ELF-1 (cell line): ENCODE results near the gene PRSS3.
A peak's percentile ranks its signal among the peaks of the same experiment; 100 is the strongest.
"Not testable (repeated sequence)": the region's sequence is repeated elsewhere in the genome, so short reads cannot be mapped to it uniquely, and the experiment has no call there.

Experiments used
- DNase-seq: peaks from one replicate; pipeline ENCODE4 v3.0.0-alpha.2; 2016; ENCODE audit warnings: low read depth, low spot score

Gene PRSS3

DNA sequence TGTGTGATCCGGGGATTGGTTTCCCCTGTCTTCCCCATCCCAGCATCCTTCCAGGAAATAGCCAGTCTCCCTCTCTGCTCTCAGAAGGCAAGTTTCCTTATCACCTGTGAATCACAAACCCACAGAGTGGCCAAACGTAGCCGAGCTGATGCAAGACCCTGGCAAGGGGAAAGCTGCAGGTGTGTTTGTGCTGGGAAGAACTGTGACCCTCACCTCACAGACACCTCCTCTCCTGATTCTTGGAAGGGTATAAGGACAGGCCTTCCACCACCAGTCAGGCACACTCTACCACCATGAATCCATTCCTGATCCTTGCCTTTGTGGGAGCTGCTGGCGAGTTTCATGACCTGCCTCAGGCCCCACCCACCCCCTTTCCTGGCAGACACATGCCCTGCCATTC lies at the start of gene PRSS3:
Gene PRSS3 (plus strand): TSS at position 281 of the 400 bp plus-strand sequence. CDS start 13 bp downstream, at position 294.
- no peak for DNase-seq

DNA sequence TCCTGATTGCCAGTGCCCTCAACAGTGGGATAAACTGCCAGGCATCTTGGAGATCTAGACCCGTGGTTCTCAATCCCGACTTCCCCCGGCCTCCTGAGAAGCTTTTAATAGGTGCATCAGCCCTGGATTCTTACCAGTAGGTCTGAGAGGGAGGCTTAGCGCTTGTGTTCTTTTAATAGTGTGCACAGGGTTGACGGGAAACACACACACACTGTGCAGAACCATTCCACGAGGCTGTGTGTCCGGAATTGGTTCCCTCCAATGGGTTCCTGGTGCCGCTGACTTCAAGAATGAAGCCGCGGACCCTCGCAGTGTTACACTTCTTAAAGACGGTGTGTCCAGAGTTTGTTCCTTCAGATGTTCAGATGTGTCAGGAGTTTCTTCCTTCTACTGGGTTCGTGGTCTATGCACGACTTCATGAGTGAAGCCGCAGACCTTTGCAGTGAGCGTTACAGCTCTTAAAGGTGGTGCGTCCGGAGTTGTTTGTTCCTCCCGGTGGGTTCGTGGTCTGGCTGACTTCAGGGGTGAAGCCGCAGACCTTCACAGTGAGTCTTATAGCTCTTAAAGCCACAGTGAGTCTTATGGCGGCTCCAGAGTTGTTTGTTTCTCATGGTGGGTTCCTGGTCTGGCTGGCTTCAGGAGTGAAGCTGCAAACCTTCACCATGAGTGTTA lies 46.6 kb upstream of the PRSS3 start:
- no peak for DNase-seq

DNA sequence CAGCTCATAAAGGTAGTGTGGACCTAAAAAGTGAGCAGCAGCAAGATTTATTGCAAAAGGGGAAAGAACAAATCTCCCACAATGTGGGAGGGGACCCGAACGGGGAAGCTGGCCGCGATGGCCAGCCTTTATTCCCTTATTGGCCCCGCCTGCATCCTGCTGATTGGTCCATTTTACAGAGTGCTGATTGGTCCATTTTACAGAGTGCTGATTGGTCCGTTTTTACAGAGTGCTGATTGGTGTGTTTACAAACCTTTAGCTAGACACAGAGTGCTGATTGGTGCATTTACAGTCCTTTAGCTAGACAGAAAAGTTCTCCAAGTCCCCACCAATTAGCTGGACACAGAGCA lies 46.1 kb upstream of the PRSS3 start:
- not testable (repeated sequence) for DNase-seq

DNA sequence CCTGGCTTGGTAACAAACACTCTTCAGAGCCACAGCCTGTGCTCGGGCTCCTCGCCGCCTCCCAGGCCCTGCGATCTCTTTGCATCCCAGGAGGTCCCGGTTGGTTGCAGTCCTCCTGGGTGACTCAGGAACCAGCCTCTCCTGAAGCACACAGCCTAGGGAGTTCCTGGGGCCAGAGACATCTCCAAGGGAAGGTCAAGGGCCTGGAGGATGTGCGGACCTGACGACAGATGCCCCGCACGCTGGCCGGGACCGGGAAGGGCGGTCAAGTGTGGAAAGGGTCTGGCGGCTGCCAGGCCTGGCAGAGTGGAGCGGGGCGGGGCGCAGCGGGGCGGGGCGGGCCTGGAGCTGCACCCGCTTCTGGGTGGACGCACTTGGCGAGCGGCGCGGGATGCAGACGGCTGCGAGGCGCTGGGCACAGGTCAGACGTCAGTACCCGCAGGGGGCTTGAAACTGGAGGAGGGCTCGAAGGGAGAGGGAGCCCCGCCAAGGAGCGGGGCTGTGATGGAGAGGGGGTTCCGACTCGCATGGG lies 45.0 kb upstream of the PRSS3 start:
- DNase-seq = no peak

DNA sequence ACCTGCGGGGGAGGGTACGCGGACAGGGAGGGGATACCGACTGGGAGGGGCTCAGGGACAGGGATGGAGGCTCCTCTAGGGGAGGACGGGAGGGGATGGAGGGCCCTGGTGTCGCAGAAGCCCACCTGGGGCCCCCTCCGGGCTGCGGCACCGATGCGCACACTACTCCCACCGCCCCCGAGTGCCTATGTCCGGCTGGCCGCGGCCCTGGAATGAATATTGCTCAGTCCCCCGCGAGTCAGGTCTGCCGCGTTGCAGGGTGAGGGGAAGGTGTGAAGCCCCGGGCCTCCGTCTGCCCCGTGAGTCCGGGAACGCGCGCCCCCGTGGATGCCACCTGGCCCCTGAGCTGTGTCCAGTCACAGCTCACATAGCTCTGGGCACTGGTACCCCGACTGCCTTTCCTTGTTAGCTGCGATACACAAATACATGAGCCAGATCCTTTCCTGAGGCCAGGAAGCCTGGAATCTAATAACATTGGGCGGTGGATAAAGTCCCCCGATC lies 44.5 kb upstream of the PRSS3 start:
- DNase-seq = no peak

DNA sequence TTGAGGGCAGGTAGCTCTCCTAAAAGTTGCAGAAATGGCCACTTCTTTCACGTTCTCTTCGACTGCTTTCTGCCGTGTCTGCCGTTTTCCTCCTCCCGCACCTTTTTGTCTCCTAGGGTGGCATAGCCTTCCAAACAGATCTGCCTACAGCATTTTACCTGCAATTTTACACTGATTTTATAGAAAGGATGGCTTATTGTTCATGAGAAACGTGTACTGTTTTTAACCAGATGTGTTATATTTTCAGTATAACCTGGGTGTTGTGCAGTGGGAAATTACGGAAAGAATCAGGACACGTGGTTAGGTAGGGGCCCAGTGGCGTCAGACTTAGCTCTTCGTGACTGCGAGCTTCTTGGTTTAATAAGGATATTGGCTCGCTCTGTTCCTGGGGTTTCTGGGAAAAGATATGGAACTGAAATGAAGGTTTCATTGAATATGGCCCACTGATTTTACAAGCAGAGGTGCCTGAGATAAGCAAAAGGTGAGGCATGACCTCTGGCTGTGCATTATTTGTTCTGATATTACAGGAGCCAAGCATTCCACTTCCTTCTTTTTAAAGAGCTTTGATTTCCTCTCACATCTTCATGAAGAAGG lies 43.7 kb upstream of the PRSS3 start:
- no peak for DNase-seq

DNA sequence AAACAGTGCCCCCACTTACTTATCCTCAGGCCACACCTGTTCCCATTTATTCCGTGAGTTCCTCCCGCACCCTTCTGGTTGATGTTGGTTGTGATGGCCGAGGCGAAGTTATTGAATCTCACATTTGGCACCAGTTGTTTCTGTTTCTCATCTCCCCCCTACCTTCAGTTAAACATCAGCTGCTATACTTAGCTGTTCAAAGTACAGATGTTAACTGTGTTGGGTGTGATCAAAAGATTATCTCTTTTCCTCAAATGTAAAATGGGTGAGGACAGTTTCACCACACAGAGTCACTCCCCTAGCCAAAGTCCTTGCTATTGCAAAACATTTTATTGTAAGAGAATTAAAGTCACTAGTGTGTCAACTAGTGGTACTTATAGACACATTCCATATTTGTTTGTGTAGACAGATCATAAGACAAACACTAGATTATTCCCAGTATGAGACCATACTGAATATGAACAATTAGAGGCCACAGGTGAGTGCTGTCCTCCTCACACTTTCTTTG lies 43.2 kb upstream of the PRSS3 start:
- no peak for DNase-seq

DNA sequence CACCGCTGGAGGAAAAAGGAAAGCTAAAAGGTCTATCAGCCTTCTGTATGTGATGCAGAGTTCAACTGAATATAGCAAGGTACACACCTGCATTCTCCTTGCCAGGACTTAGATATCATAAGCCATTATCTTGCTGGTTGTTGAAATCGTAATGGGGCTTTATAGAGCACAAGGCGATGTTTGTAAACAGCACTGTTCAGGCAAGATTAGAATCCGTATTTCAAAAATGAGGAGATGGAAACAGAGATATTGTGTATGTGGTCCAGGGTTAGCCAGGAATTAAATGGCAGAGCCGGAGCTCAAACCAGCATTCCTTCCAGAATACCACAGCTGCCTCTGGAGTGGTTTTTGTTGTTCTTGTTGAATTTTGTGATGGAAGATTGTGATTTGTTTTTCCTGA lies 42.6 kb upstream of the PRSS3 start:
- not testable (repeated sequence) for DNase-seq

DNA sequence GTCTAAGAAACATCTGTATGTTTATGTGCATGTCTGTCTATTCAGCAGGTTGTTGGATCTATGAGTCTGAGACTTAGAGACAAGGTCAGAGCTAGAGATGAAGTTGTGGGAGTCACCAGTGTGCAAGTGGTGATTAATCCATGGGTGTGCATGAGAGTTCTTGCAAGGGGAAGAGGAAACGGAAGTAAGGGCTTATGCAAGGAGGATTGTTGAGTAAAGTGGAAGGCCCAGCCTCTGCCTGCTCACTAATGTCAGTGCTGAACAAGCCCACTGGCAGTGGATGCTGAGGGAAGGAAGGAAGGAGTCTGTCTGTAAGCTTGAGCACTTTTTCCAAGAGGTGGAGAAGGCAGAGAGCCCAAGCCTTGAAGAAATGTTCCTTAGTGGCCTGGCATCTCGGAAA lies 35.7 kb upstream of the PRSS3 start:
- not testable (repeated sequence) for DNase-seq

DNA sequence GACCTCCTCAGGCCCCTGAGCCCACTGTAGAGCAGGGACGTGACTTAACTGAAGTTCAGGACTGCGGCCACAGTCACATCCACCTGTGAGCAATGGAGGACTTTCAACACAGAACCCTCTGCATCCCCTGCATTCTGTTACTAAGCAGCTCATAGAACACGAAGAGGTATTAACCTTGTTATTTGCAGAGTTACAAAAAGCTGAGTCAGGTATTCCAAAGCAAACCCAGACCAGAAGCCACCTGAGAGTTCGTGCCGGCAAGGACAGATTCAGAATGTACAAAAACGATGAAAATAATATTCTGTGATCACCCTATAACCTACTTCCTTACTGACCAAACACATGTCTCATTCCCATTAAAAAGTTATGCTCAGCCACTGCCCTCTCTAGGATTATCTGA lies 33.0 kb upstream of the PRSS3 start:
- DNase-seq = no peak

DNA sequence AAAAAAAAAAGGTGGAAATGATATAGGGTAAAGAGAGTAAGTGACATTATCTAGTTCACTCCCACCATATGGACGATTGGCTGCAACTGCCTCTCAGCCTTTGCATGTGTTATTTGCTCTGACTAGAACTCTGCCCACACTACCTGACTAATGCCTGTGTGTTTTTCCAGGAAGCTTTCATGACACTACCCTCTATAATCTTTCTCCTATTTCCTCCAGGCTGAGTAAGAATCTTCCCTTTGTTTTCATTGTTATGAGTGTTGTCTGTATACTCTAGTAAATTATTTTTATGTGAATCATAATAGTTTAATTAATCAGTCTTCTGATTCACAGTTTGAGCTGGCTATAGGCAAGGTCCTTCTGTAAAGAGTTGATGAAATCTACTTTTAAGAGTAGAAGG lies 31.7 kb upstream of the PRSS3 start:
- DNase-seq = not testable (repeated sequence)

DNA sequence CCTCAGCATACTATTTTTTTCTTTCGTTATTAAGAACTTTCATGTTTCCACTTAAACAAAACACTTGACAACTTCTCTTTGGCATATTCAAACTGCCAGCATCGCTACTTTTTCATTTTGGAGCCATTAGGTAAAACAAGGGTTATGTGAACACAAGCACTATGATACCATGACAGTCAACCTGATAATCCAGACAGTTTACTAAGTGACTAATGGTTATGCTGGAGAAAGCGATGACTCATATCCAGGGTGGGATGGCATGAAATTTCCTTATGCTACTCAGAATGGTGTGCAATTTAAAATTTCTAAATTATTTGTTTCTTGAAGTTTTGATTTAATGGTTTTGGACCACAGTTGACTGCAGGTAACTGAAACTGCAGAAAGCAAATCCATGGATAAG lies 29.9 kb upstream of the PRSS3 start:
- no peak for DNase-seq

DNA sequence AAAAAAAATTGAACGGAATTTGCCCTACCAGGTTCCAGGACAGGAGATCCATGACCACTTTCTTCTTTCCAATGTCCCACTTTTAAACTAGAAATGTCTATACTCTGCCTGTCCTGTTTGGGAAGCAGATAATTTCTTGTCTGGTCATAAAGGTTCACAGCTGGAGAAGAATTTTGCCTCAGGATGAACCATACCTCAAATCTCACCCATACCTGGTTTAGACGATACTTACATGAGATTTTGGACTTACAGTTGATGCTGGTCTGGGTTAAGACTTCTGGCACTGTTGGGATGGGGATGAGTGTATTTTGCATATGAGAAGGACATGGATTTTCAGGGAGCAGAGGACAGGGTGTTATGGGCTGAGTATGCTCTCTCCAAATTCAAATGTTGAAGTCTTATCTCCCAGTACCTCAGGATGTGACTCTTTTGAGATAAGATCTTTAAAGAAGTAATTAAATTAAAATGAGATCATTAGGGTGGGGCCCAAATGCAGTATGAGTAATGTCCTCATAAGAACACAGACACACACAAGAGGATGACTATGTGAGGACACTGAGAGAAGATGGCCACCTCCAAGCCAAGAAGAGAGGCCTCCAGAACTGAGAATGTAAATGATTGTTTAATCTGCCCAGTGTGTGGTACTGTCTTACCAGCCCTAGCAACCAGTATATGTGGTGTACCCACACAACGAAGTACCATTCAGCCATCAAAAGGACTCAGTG lies 25.0 kb upstream of the PRSS3 start:
- DNase-seq = not testable (repeated sequence)

DNA sequence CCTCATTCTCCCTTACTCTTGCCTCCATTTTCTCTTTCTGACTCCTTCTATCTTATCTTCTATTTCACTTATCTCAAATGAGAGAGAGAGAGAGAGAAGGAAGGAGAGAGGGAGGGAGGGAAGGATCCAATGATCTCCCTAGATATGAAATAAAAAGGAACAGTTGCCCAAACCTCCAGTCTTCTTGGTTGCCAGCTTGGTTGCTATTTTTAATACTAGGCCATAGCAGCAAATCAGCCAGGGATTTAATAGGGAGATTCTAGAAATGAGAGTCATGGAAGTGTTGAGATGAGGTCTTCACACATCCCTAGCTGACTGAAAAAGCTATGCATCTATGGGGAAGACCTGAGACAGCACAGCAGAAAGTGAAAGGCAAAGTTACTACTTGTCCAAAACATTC lies 22.2 kb upstream of the PRSS3 start:
- not testable (repeated sequence) for DNase-seq

DNA sequence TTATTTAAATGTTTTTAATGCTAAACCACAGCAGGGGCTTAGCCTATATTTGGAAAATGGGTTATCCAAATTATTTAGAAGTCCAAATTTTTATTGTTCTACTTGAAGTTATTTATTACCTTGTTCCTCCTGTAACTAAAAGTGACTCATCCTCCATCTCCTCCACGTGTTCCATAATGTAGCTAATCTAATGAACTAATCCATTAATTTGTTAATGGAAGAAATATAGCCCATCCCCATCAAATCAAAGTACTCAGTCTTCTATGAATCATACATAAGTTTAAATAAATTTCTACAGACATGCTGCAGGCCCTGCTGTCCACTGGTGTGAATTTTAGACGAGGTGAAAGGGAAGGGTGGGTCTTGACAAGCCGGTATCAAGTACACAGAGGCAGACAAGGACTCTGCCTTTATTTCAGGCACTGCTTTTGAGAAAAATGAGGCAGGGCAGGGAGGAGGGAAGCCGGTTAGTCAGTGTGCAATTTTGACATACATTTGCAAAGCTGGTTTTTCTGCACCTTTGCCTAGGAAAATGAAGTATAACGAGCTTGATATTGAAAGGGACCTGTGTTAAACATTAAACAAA lies 21.2 kb upstream of the PRSS3 start:
- DNase-seq = not testable (repeated sequence)

DNA sequence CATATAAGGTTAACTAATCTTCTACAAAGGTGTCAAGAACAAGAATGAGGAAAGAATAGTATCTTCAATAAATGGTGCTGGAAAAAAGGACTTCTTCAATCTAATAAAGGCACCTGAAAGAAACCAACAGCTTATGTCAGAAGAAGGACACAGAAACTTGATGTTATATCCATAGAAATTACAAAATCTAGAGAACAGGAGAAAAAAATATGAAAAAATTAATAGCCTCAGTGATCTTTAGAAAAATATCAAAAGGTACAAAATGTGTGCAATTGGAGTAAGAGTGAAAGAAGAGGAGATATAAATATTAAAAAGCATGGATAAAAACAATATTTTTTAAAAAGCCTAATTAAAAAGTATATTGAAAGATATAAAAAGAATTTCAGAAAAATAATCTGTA lies 18.8 kb upstream of the PRSS3 start:
- DNase-seq = no peak

DNA sequence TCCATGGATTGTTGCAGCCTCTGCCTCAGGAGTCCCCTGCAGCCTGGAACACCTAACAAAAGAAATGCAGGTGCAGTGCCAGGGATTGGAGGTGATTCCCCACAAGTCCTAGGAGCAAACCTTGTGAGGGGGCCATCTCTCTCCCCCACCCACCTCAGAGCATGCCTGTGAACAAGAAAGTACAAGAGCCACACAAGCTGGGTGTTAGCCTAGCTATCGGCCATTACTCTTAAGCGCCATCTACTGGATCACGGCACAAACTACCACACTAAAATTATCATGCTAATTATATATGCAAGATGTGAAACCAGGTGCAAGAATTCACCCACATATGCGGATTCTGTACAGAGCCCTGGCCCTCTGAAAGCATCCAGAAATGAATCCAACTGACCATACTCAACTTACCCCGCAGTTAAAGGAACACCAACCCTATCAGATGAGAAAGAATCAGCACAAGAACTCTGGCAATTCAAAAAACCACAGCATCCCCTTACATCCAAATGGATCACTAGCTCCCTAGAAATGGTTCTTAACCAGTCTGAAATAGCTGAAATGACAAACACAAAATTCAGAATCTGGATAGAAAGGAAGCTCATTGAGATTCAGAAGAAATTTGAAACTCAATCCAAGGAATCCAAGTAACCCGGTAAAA lies 16.5 kb upstream of the PRSS3 start:
- peak; percentile 59 for DNase-seq

DNA sequence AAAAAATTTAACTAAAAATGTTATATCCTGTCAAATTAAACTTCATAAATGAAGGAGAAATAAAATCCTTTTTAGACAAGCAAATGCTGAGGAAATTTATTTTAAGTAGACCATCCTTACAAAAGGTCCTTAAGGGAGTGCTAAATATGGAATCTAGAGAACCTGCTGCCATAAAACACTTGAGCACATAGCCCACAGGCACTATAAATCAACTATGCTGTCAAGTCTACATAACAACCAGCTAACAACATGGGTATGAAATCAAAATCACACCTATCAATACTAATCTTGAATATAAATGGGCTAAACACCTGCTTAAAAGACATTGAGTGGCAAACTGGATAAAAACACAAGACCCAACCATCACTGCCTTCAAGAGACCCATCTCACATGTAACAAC lies 15.1 kb upstream of the PRSS3 start:
- DNase-seq = no peak

DNA sequence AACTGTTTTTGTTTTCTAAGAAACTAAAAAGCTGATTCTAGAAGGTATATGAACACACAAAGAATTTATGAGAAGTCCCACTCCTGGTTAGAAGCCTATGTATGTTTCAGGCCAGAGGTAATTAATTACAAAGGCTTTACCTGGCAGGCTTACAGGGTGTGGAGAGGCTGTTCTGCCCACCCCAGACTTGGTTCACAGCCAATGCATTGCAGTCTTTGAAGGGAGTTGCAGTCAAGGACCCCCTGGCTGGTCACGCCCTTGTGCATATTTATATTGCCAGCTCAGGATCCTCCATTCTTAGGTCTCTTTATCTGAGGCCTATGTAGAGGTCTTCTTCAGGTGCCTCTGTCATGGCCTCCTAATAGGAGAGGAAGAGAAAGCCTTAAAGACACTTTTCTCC lies 13.6 kb upstream of the PRSS3 start:
- no peak for DNase-seq

DNA sequence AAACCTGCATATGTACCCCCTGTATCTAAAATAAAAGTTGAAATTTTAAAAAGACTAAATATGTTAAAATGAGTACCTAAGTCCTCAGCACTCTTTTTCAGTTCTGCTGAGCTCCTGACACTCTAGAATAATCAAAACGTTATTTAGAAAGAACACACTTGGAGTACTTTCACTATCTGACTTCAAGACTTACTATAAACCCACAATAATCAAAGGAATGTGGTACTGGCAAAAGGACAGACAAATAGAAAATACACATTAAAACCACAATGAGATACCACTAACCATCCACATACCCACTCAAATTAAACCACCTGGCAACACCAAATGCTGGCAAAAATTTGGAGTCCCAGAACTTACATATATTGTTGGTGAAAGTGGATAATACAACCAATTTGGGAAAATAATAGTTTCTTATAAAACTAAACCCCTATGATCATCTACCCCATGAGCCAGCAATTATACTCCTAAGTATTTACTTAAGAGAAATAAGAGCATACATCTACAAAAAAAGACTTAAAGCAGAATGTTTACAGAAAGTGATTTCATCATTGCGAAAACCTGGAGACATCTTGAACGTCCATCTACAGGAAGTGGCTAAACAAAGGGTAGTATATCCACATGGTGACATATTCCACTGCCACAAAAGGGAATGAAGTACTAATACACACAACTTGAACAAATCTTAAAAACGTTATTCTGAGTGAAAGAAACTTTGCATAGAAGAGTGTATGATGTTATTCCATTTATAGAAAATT lies 12.8 kb upstream of the PRSS3 start:
- DNase-seq = no peak

DNA sequence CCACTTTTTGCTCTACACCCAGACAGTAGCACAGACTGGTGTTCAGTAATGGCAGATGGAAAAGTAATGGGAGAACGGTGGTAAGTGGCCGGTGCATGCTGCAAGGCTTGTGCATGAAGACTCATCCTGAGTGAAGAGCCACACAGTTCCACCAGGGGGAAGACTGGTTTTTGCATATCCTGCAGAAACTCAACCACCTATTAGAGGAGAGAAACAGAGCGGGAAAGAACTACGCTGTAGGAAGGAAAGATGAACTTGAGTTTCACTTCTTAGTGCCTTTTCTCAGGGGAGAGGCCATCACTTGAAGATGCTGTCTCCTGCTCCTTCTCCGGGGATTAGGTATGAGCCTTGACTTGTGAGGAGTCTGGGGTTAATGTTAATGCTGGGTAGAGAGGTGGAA lies 9.4 kb upstream of the PRSS3 start:
- DNase-seq = no peak
